Esophagus muscularis mucosa (tissue), 3 donors: ENCODE data around the gene FAM53A.

Experiments used
- CTCF ChIP-seq, 3 experiments: fragments of 200-600 bp in 2 of 3; fragments of 450-650 bp in 1 of 3; sonication (generic) in 2 of 3; IDR thresholded peaks; one replicate each; pipeline ENCODE4 v1.5.1; 2017 to 2019; ENCODE audit warnings: antibody characterized with exemption in 3 of 3, mild to moderate bottlenecking in 2 of 3, moderate library complexity in 1 of 3
- POLR2A ChIP-seq: fragments of 450-650 bp; IDR thresholded peaks from one replicate; pipeline ENCODE4 v1.6.1; 2017; ENCODE audit warnings: antibody characterized with exemption, moderate library complexity, mild to moderate bottlenecking, low read depth

GRCh38 chr4:1635464-1635863, 48.6 kb downstream of the FAM53A start:
- no peak for TF ChIP-seq CTCF (IDR thresholded peaks at IDR 0.05)
- TF ChIP-seq POLR2A, result no peak
